Glutamatergic neuron (in vitro differentiated cells): ENCODE results near the gene CYP2A6. TPM values are rescaled to one million over a fixed set of nuclear protein-coding genes. Genes with fewer than 3 reads are reported as not detected.
"Not testable (repeated sequence)": the region's sequence is repeated elsewhere in the genome, so short reads cannot be mapped to it uniquely, and the experiment has no call there.

Experiments used
- DNase-seq: peaks from one replicate; pipeline ENCODE4 v3.0.0; 2022
- H3K27ac Mint-ChIP-seq: one replicate; pipeline ENCODE4 v1.8.0; 2020; ENCODE audit warnings: mild to moderate bottlenecking, mixed read lengths, inconsistent platforms; ENCODE audit not compliant: unreplicated experiment
- H3K27me3 Mint-ChIP-seq: one replicate; pipeline ENCODE4 v1.8.0; 2020; ENCODE audit warnings: mild to moderate bottlenecking, moderate library complexity, mixed read lengths, inconsistent platforms; ENCODE audit not compliant: unreplicated experiment
- H3K36me3 Mint-ChIP-seq: one replicate; pipeline ENCODE4 v1.8.0; 2020; ENCODE audit warnings: mild to moderate bottlenecking, mixed read lengths, inconsistent platforms; ENCODE audit not compliant: unreplicated experiment
- H3K4me1 Mint-ChIP-seq: one replicate; pipeline ENCODE4 v1.8.0; 2020; ENCODE audit warnings: mild to moderate bottlenecking, low read depth, mixed read lengths, inconsistent platforms; ENCODE audit not compliant: unreplicated experiment
- H3K4me3 Mint-ChIP-seq: one replicate; pipeline ENCODE4 v1.8.0; 2020; ENCODE audit warnings: mild to moderate bottlenecking, mixed read lengths, inconsistent platforms; ENCODE audit not compliant: unreplicated experiment
- H3K9me3 Mint-ChIP-seq: one replicate; pipeline ENCODE4 v1.8.0; 2020; ENCODE audit warnings: mild to moderate bottlenecking, moderate library complexity, mixed read lengths, inconsistent platforms; ENCODE audit not compliant: unreplicated experiment
- total RNA-seq: library from RNA; stranded (reverse); fragmentation: NEBNext Ultra II Directional; extraction: Animal tissue kit (Norgen Biotek cat#: 25700); gene quantifications from one replicate; pipeline ENCODE4 v1.2.1, GENCODE V29; 2021; ENCODE audit not compliant: unreplicated experiment
- TF ChIP-seq, protein P1 (sequence below): fragments of 200-600 bp; sonication (generic); IDR thresholded peaks from one replicate; pipeline ENCODE4 v1.5.0; 2021; ENCODE audit not compliant: partially characterized antibody, unreplicated experiment

The CYP2A6 gene
- total RNA-seq, 1 donor from 2014 or later: not detected

DNA sequence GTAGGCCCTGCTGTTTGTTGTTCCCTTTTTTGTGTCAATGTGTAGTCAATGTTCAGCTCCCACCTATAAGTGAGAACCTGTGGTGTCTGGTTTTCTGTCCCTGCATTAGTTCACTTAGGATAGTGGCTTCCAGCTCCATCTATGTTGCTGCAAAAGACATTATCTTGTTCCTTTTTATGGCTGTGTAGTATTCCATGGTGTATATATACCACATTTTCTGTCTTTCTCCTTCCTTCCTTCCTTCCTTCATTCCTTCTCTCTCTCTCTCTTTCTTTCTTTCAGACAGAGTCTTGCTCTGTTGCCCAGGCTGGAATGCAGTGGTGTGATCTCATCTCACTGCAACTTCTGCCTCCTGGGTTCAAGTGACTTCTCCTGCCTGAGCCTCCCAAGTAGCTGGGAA lies 21.0 kb downstream of the CYP2A6 start:
- Mint-ChIP-seq H3K27me3 (peaks cover 4% of the 10 kb centered on the region), H3K27ac (no peak overlapping the region), H3K4me3 (no peak overlapping the region), H3K9me3 (peaks cover 1% of the 10 kb centered on the region), H3K36me3 (peaks cover 9% of the 10 kb centered on the region), H3K4me1 (no peaks in the 10 kb centered on the region)
- no peak for DNase-seq
- TF ChIP-seq, protein P1, sequence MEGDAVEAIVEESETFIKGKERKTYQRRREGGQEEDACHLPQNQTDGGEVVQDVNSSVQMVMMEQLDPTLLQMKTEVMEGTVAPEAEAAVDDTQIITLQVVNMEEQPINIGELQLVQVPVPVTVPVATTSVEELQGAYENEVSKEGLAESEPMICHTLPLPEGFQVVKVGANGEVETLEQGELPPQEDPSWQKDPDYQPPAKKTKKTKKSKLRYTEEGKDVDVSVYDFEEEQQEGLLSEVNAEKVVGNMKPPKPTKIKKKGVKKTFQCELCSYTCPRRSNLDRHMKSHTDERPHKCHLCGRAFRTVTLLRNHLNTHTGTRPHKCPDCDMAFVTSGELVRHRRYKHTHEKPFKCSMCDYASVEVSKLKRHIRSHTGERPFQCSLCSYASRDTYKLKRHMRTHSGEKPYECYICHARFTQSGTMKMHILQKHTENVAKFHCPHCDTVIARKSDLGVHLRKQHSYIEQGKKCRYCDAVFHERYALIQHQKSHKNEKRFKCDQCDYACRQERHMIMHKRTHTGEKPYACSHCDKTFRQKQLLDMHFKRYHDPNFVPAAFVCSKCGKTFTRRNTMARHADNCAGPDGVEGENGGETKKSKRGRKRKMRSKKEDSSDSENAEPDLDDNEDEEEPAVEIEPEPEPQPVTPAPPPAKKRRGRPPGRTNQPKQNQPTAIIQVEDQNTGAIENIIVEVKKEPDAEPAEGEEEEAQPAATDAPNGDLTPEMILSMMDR: no peak

GRCh38 chr19:40827386-40828247 lies 22.6 kb downstream of the CYP2A6 start:
- DNase-seq: no peak
- Mint-ChIP-seq H3K36me3 (peaks cover 9% of the 10 kb centered on the region), H3K27ac (no peak overlapping the region), H3K4me1 (no peaks in the 10 kb centered on the region), H3K4me3 (no peak overlapping the region), H3K27me3 (peaks cover 4% of the 10 kb centered on the region), H3K9me3 (peaks cover 1% of the 10 kb centered on the region)
- TF ChIP-seq, protein P1: no peak

GRCh38 chr19:40826699-40827385 lies 23.4 kb downstream of the CYP2A6 start:
- H3K36me3 Mint-ChIP-seq, H3K4me3 Mint-ChIP-seq, H3K27ac Mint-ChIP-seq, H3K9me3 Mint-ChIP-seq, H3K4me1 Mint-ChIP-seq, H3K27me3 Mint-ChIP-seq, DNase-seq: not testable (repeated sequence)

DNA sequence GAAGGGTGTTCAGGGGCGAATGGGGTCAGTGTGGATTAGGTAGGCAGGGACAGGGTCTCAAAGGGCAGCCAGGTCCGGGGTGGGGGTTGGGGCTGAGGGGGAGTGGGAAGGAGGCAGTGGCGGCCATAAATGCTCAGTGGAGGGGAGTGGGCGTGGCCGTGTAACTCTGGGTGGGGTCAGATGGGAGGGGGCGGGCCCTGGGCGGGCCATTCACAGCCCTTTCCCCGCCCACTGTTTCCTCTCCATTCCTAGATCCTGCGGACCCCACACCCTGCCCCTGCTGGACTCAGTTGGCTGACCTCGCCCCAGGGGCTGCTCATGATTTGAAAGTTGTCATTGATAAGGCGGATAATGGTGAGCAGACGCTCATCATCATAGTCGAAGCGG lies 23.9 kb downstream of the CYP2A6 start:
- H3K4me1 Mint-ChIP-seq, DNase-seq, H3K27me3 Mint-ChIP-seq, H3K4me3 Mint-ChIP-seq, H3K36me3 Mint-ChIP-seq, H3K27ac Mint-ChIP-seq, H3K9me3 Mint-ChIP-seq: not testable (repeated sequence)

DNA sequence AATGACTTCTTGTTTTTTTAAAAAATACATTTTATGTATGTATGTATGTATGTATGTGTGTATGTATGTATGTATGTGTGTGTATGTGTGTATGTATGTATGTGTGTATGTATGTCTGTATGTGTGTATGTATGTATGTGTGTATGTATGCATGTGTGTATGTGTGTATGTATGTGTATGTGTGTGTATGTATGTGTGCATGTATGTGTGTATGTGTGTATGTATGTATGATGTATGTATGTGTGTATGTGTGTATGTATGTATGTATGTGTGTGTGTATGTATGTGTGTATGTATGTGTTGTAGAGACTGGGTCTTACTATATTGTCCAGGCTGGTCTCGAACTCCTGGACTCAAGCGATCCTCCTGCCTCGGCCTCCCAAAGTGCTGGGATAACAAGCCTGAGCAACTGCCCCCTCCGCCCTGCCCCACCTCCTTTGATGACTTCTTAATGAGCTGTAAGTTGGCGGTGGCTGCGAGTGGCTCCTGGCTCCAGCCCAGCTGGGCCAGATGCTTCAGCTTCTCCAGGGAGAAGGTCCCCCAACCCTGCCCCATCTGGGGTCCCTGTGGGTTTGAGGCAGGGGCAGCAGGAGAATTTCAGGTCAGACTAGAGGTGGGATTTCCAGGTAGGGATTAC lies 24.7 kb downstream of the CYP2A6 start:
- H3K27me3 Mint-ChIP-seq, H3K36me3 Mint-ChIP-seq, DNase-seq, H3K4me1 Mint-ChIP-seq, H3K9me3 Mint-ChIP-seq, H3K27ac Mint-ChIP-seq, H3K4me3 Mint-ChIP-seq: not testable (repeated sequence)

DNA sequence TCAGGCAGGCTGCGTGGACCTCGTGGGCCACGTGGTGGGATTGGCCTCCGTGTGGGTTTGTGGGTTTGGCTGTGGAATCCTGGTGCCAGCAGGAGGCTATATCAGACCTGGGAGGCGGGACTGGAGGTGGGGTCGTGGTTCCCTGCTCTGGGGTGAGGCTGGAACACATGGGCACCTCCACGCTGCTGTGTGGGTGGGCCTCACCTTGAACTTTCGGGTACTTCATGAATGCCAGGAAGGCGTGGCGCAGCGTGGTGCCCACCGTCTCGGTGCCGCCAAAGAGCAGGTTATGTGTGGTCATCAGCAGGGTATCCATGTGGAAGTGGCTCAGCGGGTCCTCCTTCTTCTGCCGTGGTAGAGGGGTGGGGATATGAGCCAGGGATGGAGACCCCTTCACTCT lies 25.3 kb downstream of the CYP2A6 start:
- H3K4me3 Mint-ChIP-seq, DNase-seq, H3K4me1 Mint-ChIP-seq, H3K27ac Mint-ChIP-seq, H3K27me3 Mint-ChIP-seq, H3K36me3 Mint-ChIP-seq, H3K9me3 Mint-ChIP-seq: not testable (repeated sequence)

- not testable (repeated sequence) for H3K4me3 Mint-ChIP-seq, H3K4me1 Mint-ChIP-seq, H3K36me3 Mint-ChIP-seq, H3K27me3 Mint-ChIP-seq, H3K9me3 Mint-ChIP-seq, DNase-seq, H3K27ac Mint-ChIP-seq
Observed at GRCh38 chr19:40822704-40823553, 27.3 kb downstream of the CYP2A6 start.
